GM18909 (cell line): ENCODE measurements around the gene ULK1.
"Not testable (repeated sequence)": the region's sequence is repeated elsewhere in the genome, so short reads cannot be mapped to it uniquely, and the experiment has no call there.

Experiments
- ATAC-seq: cut with Tn5 transposase; IDR thresholded peaks from one replicate; pipeline ENCODE4 v1.9.1; 2021; ENCODE audit warnings: mild to moderate bottlenecking; ENCODE audit not compliant: unreplicated experiment, poor library complexity

Gene ULK1

DNA sequence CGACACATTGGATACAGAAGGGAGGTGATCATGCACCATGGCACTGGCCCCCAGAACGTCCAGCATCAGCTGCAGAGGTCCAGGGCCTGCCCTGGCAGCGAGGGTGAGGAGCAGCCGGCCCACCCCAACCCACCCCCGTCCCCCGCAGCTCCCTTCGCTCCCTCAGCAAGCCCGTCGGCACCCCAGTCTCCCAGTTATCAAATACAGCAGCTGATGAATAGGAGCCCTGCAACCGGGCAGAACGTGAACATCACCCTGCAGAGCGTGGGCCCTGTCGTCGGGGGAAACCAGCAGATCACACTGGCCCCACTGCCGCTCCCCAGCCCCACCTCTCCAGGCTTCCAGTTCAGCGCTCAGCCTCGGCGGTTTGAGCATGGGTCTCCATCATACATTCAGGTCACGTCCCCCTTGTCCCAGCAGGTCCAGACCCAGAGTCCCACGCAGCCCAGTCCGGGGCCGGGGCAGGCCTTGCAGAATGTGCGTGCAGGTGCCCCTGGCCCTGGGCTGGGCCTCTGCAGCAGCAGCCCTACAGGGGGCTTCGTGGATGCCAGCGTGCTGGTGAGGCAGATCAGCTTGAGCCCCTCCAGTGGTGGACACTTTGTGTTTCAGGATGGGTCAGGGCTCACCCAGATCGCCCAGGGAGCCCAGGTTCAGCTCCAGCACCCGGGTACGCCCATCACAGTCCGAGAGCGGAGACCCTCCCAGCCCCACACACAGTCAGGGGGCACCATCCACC lies 66.3 kb downstream of the ULK1 start:
- ATAC-seq, result not testable (repeated sequence)

DNA sequence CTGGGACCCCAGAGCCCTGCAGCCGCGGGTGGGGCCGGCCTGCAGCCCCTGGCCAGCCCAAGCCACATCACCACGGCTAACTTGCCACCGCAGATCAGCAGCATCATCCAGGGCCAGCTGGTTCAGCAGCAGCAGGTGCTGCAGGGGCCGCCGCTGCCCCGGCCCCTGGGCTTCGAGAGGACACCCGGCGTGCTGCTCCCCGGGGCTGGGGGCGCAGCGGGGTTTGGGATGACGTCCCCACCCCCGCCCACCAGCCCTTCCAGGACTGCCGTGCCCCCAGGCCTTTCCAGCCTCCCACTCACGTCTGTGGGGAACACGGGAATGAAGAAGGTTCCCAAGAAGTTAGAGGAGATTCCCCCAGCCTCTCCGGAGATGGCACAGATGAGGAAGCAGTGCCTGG lies 66.9 kb downstream of the ULK1 start:
- not testable (repeated sequence) for ATAC-seq

DNA sequence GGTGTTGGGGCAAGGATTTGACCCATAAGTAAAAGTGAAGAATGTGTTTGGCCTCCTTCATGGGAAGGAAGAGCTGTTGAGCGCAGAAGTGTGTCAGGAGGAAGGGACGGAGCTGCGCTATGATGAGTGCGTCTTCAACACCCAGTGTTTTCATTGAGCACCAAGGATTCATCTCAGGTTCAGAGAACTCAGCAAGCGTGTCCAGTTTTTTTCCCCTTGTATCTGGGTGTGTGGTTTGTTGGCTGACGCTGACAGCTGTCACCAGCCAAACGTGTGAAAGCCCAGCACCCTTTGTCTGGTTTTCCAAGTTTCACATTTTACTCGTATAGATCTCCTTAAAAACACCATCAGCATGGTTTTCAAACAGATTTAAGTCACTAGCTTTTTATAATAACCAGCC lies 67.6 kb downstream of the ULK1 start:
- ATAC-seq, result no peak

- no peak for ATAC-seq
These were observed 69.0 kb downstream of the ULK1 start for GRCh38 chr12:131963381-131963780.

DNA sequence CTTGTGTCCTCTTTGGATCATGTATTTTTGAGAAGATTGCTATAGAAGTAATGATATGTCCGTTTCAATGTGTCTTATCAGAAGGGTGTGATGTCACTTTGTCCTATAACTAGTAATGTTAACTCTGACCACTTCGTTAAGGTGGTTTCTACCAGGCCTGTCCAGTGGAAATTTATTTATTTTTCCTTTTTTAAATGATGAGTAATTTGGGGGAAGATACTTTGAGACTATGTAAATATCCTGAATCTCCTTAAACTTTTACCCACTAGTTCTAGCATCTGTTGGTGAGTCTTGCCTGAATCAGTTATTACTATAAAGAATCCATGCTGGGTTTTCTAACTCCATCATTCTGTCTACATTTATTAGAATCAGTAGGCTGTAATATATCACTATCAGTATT lies 70.7 kb downstream of the ULK1 start:
- ATAC-seq, result no peak

DNA sequence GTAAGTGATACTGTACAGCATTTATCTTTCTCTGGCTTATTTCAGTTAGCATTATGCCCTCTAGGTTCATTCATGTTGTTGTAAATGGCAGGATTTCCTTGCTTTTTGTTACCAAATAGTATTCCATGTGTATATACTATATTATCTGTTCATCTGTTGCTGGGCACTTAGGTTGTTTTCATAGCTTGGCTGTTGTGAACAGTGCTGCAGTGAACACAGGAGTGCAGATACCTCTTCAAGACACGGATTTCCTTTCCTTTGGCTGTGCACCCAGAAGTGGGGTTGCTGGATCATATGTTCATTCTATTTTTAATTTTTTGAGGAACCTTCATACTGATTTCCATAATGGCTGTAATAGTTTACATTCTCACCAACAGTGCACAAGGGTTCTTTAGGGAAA lies 76.8 kb downstream of the ULK1 start:
- ATAC-seq, result no peak
